ENCODE data around the gene ATL3. TPM values are rescaled to one million over a fixed set of nuclear protein-coding genes. Genes with fewer than 3 reads are reported as not detected.

The ATL3 gene
- total RNA-seq, 6 experiments from 2014 or later = 29.9 to 37.6 (median 32.4) TPM

GRCh38 chr11:63708764-63709163 lies 37.6 kb upstream of the ATL3 start:
- H3K4me3 ChIP-seq = no peak overlapping the region
- H3K4me1 ChIP-seq = no peaks in the 10 kb centered on the region
- TF ChIP-seq POLR2A (IDR thresholded peaks at IDR 0.05) (no peak), CTCF (IDR thresholded peaks at IDR 0.05) (no peak)
- no peak for DNase-seq
- intact Hi-C loops (cut with DNase I) = no loop called here
- H3K36me3 ChIP-seq = no peaks in the 10 kb centered on the region
- no peak for ATAC-seq
- no peaks in the 10 kb centered on the region for H3K9me3 ChIP-seq
- no peak overlapping the region for H3K27ac ChIP-seq
- WGBS (ENCODE audit: insufficient coverage, low coverage, low lambda C conversion rate, missing lambda C conversion rate) = 100% methylated on average over 1 of the region's 1 CpG
- no peaks in the 10 kb centered on the region for H3K27me3 ChIP-seq

GRCh38 chr11:63705526-63705925 lies 34.4 kb upstream of the ATL3 start:
- DNase-seq (no peak), ATAC-seq (no peak)
- H3K9me3 ChIP-seq = no peaks in the 10 kb centered on the region
- H3K4me3 ChIP-seq = no peak overlapping the region
- intact Hi-C loops (cut with DNase I) = no loop called here
- H3K4me1 ChIP-seq = no peaks in the 10 kb centered on the region
- H3K27me3 ChIP-seq = no peaks in the 10 kb centered on the region
- WGBS (ENCODE audit: insufficient coverage, low coverage, low lambda C conversion rate, missing lambda C conversion rate) = 81% methylated on average over 2 of the region's 2 CpGs
- H3K27ac ChIP-seq = no peak overlapping the region
- no peak for TF ChIP-seq POLR2A (IDR thresholded peaks at IDR 0.05)
- no peak for TF ChIP-seq CTCF (IDR thresholded peaks at IDR 0.05)
- no peaks in the 10 kb centered on the region for H3K36me3 ChIP-seq

GRCh38 chr11:63699896-63700295 lies 28.7 kb upstream of the ATL3 start:
- 77% methylated on average over 1 of the region's 1 CpG for WGBS (ENCODE audit: insufficient coverage, low coverage, low lambda C conversion rate, missing lambda C conversion rate)
- H3K27ac ChIP-seq = no peak overlapping the region
- H3K4me1 ChIP-seq = peaks cover 0 to 8% (median 0%) of the 10 kb centered on the region in 4 donors
- no peak for ATAC-seq
- TF ChIP-seq CTCF (IDR thresholded peaks at IDR 0.05) (no peak), POLR2A (IDR thresholded peaks at IDR 0.05) (no peak)
- H3K9me3 ChIP-seq = no peaks in the 10 kb centered on the region
- no peak overlapping the region for H3K4me3 ChIP-seq
- no peak for DNase-seq
- no peaks in the 10 kb centered on the region for H3K36me3 ChIP-seq
- intact Hi-C loops (cut with DNase I) = no loop called here
- H3K27me3 ChIP-seq = no peaks in the 10 kb centered on the region

GRCh38 chr11:63698976-63699733 lies 28.0 kb upstream of the ATL3 start:
- Histone ChIP-seq H3K27ac (no peak overlapping the region), H3K4me3 (no peak overlapping the region), H3K36me3 (no peaks in the 10 kb centered on the region), H3K27me3 (no peaks in the 10 kb centered on the region), H3K9me3 (no peaks in the 10 kb centered on the region), H3K4me1 (peaks cover 0 to 8% (median 0%) of the 10 kb centered on the region in 4 donors)
- no peak for DNase-seq
- TF ChIP-seq POLR2A (IDR thresholded peaks at IDR 0.05) (no peak), CTCF (IDR thresholded peaks at IDR 0.05) (no peak)
- intact Hi-C loops (cut with DNase I) = no loop called here
- 64% methylated on average over 9 of the region's 11 CpGs for WGBS (ENCODE audit: insufficient coverage, low coverage, low lambda C conversion rate, missing lambda C conversion rate)
- no peak for ATAC-seq

All from right lobe of liver (tissue), 6 donors.